ENCODE measurements around the gene RPGRIP1L.

RPGRIP1L gene

DNA sequence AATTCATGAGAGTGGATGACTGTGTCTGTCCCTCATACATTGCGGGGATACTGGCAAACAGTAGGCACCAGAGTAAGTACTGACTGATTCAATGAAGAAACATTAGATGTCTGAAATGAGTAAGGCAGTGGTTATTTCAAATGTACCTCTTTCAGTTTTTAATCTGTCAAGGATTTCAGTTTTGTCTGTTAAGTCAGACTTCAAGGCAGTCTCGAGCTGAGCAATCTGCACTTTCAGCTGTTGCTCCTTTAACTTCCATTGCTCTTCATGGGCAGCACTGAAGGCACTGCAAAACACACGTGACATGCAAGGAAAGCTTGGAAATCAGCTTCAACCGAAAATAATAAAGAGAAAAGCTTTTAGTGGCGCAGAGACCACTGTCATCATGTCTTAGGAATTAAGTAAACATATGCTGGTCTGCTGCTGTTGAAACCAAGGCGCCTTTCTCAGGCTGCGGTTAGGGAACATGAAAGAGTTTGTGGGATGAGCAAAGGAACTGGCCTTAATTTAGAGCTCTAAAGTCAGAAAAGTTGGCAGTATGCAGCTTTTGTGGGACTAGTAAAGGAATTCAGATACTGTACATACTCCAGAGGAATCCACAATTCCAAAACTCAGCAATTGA, 38.8 kb downstream of the RPGRIP1L start:
- DNase-seq (ENCODE audit: low read depth in 3 of 3, low spot score in 1 of 3) = no peak

DNA sequence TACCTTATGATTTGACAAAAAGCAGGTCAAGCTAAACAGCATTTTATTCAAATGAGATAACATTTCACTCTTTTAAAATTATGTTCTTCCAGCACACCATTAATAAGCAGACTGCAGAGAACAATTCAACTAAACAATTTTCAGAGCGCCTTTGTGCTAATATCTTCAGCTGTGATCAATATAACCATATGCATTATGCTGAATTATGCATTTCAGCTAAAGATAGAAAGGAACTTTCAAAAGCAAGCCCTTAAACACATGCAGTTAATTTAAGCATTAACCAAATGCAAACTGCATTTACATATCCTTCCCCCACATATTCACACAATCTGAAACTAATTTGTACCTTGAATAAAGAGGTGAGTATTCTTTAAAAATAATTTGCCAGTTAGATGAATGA, 41.6 kb downstream of the RPGRIP1L start:
- DNase-seq (ENCODE audit: low read depth in 3 of 3, low spot score in 1 of 3) = no peak

DNA sequence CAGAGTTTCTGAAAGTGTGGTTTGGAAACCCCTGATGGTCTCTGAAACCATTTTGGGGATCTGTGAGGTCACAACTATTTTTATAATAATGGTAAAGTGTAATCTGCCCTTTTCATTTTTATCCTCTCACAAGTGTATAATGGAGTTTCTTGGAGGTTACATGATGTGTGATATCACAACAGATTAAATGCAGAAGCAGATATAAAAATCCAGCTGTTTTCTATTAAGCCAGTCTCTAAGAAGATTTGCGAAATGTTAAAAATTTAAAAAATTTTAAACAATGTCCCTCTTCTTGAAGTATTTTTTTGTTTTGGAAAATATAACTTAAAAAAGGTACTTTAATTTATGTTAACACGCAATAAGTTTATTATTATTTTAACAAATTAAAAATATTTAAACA, 48.7 kb downstream of the RPGRIP1L start:
- DNase-seq (ENCODE audit: low read depth in 3 of 3, low spot score in 1 of 3) = no peak

DNA sequence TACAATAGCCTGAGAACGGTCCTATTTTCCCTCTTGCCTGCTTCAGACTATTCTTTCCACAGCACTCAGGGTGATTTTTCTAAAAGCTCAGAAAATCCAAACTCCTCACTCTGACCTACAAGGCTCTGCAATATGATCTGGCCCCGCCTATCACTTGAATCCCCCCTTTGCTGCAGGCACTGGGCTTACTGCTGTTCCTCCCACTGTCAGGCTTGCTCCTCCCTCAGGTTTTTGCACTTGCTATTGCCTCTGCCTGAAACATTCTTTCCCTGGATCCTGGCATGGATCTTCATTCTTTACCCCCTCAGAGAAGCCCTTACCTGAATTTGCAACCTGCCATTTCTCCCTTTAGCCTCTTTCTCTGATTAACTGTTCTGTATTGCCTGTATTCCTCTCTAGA, 52.3 kb downstream of the RPGRIP1L start:
- no peak for DNase-seq (ENCODE audit: low read depth in 3 of 3, low spot score in 1 of 3)

DNA sequence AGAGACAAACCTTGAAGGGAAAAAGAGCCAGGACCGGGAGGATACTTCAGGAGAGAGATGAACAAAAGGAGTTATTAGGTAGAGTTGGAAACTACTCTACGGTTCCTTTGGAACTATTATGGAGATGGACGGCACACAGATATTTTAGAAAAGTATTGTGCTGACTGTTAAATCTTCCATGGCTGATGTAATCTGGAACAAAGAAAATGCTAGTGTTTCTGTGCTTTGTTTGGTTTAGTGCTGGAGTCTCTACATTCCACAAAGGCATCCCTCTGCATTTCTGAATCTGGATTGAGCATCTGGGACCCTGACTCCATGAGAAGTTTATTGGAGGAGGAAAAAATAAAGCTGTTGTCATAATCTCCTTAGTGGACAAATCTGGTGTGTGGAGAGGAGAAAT, 57.2 kb downstream of the RPGRIP1L start:
- DNase-seq (ENCODE audit: low read depth in 3 of 3, low spot score in 1 of 3) = no peak

DNA sequence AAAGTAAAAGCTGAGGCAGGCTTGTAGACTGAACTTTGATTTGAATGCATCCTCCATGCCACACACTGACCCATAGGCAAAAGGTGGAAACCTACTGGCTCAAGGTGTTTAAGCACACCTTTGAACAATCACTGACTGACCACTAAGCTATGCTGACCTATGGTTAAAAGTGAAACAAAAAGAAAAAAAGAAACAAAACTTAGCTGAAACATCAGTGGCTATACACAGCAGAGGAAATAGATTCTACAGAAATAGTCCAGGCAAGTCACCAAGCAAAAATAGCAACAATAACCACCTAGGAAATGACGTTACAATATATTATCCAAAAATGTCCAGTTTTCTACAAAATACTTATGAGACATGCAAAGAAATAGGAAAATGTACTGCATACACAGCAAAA, 60.2 kb downstream of the RPGRIP1L start:
- DNase-seq (ENCODE audit: low read depth in 3 of 3, low spot score in 1 of 3) = no peak

DNA sequence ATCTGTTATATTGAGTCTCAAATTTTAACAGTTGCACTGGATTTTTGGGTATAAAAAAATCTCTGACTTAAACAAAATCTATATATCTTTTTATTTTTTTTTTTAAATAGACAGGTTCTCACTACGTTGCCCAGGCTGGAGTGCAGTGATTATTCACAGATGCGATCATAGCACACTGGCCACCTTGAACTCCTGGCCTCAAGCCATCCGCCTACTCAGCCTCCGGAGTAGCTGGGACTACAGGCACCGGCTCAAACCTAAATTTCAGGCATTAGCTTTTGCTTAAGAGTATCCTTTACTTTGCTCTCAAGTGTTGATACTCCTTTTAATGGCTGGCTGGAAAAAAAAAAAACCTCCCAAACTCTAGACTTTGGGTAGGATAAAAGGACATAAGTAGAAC, 61.6 kb downstream of the RPGRIP1L start:
- DNase-seq (ENCODE audit: low read depth in 3 of 3, low spot score in 1 of 3) = no peak

DNA sequence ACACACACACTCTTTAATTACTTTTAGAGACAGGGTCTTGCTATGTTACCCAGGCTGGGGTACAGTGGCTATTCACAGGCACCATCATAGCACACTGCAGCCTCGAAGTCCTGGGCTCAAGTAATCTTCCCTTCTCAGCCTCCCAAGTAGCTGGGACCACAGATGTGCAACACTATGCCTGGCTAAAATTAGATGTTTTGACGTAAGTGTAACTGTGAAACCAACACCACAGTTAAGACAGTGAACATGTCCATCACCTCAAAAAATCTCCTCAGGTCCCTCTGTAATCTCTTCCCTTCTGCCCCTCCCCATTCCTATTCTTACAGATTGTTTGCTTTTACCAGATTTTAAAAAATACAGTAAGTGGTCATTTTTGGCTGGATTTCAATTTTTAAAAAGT, 66.7 kb downstream of the RPGRIP1L start:
- DNase-seq (ENCODE audit: low read depth in 3 of 3, low spot score in 1 of 3) = no peak

DNA sequence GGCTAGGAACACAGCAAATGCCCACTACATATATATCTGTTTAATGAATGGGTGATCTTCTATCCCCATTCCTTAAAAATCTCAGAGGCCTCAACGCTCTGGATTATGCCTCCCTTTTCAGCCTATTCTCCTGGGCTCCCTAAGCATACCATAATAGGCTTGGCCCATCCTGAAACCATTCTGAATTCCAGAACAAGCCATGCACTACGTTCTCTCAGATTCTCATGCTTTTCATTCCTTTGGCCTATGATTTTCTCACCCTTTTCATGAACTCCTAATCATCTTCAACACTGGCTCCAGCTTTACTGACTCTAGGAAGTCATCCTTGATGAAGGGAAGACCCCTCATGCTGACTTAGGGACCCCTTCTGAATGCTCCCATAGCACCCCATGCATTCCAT, 71.1 kb downstream of the RPGRIP1L start:
- DNase-seq (ENCODE audit: low read depth in 3 of 3, low spot score in 1 of 3) = no peak

DNA sequence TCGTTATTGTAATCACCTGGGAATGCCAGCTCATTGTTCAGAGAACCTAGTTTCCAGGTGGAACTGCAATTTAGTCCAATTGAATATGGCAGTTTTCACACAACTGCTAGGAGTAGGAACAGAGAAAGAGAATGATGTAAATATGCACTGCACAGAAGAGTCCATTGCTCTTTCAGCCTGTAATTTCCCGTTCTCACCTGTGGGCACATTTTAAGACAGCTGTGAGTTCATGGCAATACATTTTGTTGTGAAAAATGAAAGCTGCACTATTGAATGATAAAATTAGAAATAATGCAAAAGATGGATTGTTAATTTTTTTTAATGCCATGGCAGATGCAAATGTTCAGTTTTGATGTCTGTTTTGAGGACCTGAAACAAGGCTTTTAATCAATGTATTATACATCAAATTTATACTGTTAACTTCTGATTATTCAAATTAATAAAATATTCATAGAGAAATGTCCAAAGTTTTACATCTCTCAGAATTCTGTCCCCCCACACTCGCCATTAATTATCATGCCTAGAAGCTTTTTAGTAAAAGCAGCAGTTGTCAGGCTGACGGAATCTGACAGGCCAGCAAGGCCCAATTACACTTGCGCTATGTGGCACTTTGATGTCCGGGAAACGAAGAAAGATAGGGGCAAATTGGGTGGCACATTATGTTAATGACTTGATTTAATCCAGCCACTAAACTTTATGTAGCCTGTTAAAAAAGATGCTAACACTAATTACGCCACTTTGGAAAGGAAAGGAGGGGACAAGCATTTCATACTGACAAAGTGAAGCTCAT, 72.2 kb downstream of the RPGRIP1L start:
- DNase-seq (ENCODE audit: low read depth in 3 of 3, low spot score in 1 of 3) = no peak

DNA sequence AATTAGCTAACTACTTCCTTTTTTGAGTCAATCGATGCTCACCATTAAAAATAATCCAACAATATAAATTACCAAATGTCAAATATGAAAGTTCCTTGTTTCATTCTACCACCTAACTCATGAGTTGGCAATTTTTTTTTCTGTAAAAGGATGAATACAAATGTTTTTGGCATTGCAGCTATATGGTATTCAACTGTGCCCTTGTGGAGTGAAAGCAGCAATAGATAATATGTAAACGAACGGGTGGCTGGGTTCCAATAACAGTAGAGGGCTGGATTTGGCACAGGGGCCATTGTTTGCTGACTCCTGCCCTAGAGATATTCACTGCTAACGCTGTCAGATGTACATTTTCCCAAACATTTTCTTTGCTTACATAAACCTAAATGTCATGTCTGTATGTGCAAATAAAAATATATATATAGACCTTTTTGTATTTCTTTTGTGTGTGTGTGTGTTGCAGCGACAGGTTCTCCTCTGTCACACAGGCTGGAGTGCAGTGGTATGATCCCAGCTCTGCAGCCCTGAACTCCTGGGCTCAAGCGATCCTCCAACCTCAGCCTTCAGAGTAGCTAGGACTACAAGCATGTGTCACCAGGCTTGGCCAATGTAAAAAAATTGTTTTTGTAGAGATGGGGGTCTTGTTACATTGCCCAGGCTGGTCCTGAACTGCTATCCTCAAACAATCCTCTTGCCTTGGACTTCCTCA, 73.9 kb downstream of the RPGRIP1L start:
- DNase-seq (ENCODE audit: low read depth in 3 of 3, low spot score in 1 of 3) = no peak

DNA sequence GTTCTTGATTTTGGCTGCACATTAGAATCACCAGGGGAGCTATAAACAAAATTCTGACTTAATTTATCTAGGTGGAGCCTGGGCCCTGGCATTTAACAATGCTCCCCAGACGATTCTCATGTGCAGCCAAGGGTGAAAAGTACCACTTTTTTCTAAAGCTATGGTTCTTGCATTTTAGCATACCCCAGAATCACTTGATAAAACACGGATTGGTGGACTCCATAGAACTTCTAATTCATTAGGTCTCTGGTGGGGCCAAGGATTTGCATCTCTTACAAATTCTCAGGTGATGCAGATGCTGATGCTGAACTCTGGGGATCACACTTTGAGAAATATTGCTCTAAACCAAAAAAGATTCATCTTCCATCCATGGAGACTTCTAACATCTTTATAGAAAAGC, 74.5 kb downstream of the RPGRIP1L start:
- no peak for DNase-seq (ENCODE audit: low read depth in 3 of 3, low spot score in 1 of 3)

DNA sequence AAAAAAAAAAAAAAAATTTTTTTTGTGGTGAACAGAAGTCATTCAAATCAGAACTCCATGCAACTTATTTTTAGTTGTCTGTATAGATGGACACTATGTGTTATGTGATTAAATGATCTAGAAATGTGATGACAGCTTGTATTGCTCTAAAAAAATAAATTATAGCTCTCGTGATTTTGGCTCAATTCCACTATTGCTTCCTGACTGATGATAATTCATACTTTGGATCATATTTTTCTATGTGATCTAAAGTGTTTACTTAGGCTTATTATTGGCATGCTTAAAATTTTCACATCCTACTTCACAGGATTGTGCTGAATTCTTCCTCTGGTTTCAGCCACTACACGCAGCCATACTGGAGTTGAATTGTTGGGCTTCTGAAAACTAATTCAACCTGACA, 76.8 kb downstream of the RPGRIP1L start:
- no peak for DNase-seq (ENCODE audit: low read depth in 3 of 3, low spot score in 1 of 3)

DNA sequence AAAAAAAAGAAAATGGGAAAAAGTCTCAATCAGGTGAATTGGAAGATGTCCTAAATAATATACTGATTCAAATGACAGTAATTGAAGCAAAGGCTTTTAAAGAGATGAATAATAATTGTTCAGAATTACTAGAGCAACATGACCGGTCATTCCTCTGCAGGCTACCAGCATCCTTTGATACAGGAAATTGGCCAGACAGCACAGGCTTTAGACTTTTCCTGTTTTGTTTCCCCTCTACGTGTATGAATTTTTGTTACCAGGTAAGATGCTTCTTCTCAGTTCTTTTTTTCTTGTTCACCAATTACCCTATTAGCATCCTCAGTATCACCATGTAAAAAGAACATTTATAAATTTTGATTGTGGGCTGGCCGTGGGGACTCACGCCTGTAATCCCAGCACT, 77.5 kb downstream of the RPGRIP1L start:
- DNase-seq (ENCODE audit: low read depth in 3 of 3, low spot score in 1 of 3) = no peak

DNA sequence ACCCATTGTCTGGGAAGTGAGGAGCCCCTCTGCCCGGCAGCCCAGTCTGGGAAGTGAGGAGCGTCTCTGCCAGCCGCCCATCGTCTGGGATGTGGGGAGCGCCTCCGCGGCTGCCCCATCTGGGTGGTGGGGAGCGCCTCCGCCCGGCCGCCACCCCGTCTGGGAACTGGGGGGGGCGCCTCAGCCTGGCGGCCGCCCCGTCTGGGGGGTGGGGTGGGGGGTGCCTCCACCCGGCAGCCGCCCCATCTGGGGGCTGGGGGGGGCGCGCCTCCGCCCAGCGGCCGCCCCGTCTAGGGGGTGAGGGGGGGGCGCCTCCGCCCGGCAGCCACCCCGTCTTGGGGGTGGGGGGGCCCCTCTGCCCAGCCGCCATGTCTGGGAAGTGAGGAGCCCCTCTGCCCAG, 78.4 kb downstream of the RPGRIP1L start:
- DNase-seq (ENCODE audit: low read depth in 3 of 3, low spot score in 1 of 3) = no peak

DNA sequence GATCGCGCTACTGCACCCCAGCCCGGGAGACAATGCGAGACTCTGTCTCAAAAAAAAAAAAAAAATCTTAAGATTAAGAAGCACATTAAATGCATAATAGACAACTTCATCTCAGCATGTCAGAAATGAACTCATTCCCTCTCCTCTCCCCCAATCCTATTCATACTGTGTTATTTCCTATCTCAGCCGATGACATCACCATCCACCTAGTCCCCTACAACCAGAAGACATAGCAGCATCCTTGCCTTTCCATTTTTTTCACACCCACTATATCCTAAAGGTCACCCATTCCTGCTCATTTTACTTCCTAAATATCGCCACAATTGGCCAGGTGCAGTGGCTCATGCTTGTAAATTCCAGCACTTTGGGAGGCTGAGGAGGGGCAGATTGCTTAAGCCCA, 81.3 kb downstream of the RPGRIP1L start:
- no peak for DNase-seq (ENCODE audit: low read depth in 3 of 3, low spot score in 1 of 3)

DNA sequence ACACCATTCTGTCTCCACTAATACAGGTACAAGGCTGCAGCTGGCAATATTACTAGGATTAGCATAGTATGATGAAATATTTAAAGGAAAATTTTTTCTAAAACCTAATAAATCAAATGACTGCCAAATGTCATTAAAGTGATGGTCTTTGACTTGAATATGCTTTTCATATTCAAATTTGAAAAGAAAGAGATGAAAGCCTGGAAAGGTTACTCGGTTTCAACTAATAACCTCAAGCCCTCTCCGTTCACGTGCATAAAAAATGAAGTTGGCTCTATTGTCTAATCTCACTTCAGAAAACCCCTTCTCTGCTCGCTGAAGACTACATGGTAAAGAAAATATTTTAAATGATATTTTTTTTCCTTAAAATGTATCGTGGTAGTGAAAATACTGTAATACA, 83.2 kb downstream of the RPGRIP1L start:
- DNase-seq (ENCODE audit: low read depth in 3 of 3, low spot score in 1 of 3) = no peak

DNA sequence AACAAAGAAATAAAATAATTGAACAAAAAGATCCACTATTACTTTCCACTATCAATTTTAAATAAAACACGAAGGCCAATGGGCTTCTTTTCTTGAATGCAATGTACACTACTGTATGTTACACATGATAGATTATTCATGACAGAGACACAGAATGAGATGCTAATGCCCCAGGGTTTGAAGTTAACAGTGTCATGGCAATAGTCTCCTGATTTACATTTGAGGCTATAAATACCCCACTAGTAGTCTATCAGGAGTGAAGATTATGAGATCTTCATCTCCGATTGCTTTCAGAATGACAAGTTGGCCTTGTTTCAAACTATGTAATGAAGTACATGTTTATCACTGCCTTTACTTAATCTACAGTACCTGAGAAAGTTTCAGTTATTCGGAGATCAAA, 84.4 kb downstream of the RPGRIP1L start:
- DNase-seq (ENCODE audit: low read depth in 3 of 3, low spot score in 1 of 3) = no peak

DNA sequence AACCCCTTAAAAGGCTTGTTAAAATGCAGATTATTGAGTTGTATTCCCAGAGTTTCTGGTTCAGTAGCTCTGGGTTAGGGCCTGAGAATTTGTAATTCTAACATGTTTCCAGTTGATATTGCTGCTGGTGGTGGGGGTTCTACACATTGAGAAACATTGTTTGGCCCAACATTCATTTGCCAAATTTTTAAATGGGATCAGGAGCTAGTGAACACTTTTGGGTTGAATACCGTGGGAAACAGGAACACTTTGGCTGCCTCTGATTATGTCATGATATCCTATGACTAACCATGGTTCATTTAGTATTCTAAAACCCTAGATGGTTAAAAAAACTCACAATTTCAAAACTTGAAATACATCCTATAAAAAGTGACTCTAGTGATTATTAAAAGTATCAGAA, 89.3 kb downstream of the RPGRIP1L start:
- DNase-seq (ENCODE audit: low read depth in 3 of 3, low spot score in 1 of 3) = no peak

DNA sequence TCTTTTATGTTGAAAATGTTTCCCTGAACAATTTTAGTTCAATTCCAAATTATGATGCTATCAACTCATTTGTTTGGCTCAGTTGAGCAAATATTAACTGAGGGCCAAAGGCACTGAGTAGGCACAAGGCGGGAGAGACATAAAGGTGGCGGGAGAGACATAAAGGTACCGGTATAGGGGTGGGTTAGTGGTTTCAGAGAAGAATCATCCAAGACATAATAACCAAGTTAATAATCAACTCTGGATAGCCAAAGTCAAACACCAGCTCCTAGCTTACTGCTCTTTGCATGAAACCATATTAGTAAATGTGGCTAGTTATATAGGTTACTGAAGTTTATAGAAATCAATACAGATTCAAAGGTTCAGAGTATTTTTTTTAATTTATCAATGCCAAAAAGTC, 91.7 kb downstream of the RPGRIP1L start:
- DNase-seq (ENCODE audit: low read depth in 3 of 3, low spot score in 1 of 3) = no peak

DNA sequence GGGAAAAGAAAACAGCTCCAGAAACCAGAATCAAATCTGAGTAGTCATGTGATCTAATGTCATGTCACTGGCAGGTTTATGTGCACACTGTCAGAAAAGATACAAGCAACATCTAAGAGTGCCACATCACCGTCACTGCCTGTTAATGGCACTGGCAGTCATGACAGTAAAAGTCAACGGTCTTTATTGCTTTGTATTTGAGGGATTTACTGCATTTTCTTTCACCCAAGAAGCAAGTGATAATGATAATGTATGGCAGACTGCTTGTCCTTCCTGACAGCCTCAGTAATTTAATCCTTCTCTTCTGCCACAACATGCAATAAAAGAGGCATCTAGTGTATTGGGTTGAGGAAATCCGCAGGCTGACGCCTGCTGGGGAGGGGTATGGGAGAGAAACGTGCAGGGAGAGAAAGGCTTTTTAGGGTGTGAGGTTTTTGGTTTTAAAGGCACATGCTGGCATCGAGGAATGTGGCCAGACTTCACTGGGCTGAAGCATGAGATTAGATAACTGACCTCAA, 92.4 kb downstream of the RPGRIP1L start:
- no peak for DNase-seq (ENCODE audit: low read depth in 3 of 3, low spot score in 1 of 3)

DNA sequence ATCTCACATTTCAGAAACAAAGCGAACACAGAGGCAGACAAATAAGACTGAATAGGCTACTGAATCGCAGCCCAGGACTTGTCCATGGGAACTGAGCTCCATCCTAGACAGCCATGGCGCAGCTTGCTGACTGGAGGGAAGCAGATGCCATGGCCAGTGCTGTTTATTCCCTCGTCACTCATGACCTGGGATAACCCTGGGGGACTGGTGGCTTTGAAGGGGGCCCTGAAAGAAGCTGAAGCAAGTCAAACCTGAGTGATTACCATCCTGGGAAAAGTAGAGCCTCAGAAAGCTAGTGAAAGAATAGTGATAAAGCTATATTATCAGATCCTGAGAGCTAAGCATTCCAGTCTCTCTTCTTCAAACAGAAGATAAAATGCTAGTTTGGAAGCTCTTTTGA, 94.1 kb downstream of the RPGRIP1L start:
- no peak for DNase-seq (ENCODE audit: low read depth in 3 of 3, low spot score in 1 of 3)
